Stimulated activated CD8-positive, alpha-beta memory T cell treated with anti-CD3 and anti-CD28 coated beads, Interleukin-7, amount 100 ng/mL, for 24 hours (primary cell): ENCODE results near the gene EXOSC2.

Experiments used
- DNase-seq: peaks from one replicate; pipeline ENCODE4 v3.0.0-alpha.2; 2020; ENCODE audit warnings: low read depth

EXOSC2 gene

DNA sequence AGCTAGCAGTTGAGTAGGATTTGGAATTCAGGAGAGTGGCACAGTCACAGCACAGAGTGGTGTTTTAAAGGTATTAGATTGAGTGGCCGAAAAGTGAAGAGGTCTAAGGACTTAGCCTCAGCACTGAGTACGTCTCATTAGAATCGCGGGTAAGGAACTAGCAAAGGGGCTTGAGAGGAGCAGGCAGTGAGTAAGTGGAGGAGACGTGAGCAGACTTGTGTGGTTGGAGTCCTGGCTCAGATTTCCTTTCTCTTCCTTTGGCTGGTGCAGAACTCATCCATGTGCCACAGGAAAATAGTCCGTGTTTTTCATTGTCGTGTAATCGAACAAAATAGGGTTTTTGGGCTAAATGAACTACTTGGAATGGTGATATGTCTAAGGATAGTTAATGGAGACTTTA is 3.4 kb downstream of the EXOSC2 start:
- DNase-seq, result no peak

DNA sequence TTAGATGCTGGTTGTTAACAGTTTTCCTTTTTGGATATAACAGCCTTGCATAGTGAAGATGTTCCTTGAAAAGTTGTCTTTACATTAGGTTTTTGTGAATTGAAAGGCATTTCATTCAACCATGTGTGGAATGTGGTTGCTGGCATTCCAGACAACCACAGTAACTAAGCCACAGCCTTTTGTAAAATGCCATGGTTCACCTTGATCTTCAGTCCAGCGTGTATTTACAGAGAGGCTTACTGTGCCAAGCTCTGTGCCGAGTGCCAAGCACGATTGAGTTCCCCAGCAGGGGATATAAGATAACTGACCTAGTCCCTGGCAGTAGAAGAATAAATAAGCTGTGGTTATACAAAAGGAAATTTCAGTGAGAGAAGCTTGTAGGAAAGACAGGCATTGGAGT is 4.9 kb downstream of the EXOSC2 start:
- DNase-seq, result no peak

DNA sequence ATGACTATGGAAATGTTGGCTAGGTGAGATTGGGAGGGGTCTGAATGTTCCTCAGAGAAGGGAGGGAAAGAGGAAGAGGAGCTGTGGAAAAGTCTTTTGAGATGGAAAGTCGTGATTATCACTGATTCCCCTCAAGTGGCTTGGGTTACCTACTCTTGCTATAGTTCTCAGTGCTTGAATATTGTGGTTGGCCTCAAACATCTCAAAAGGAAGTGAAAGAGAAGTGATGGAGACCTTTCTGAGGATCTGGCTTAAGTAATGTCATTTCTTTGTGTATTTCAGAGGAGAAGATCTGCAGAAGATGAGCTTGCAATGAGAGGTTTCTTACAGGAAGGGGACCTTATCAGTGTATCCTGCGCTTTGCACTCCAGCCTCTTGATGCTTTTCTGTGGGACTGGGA is 5.5 kb downstream of the EXOSC2 start:
- no peak for DNase-seq

DNA sequence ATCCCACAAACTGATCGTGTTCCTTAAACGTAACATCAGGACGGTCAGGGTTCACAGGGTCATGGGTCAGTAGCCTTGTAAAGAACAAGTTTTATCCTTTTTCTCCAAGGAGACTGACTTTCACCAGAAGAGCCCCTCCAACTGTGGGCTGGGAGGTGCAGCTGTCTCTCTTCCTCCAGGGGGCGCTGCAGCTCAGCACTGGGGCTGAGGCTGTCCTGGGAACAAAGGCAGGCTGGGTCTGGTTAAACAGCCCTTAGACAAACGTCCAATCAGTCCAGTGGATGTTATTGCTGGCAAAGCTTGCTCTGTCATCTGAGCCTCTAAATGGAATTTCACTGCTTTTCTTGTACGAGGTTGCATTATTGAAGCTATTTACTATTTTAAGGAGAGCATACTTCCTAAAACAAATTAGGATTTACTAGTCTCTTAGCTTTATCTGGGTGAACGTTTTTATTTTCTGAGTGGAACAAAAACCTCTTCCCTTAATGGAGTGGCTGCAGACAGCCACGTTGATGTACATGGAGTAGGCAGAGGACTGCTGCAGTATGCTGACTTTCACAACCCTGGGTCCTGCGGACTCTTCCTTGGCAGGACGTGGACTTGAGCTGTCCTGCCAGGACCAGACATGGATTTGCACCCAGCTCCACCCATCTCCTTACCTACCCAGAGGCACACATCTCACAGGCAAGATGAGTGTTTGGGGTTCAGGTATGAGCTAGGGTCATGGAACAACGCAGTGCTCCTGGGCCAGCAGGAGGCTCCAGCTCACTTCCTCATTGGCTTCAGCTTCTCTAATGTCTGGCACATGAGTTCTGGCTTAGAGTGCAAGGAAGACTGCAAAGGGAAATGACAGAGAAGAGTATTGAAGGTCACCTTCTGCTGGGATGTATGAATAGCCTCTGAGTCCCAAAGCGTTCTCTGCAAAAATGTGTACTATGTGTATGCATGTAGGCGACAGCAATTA is 7.8 kb downstream of the EXOSC2 start:
- DNase-seq, result peak; percentile 49

DNA sequence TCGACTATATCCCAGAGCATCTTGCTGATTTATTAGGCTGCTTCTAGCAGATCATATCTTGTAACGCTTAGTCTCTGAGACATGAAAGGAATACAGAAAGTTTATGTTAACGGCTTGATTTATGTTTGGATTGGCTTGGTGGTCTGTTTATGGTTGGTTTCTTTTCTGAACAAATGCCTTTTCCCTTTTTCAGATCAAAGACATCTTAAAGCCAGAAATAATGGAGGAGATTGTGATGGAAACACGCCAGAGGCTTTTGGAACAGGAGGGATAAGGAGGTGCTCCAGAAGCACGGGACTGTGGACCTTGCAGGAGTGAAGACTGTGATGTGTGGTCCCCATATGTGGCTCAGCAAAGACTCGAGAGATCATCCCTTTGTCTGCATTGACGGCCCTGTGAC is 9.9 kb downstream of the EXOSC2 start:
- DNase-seq, result no peak

DNA sequence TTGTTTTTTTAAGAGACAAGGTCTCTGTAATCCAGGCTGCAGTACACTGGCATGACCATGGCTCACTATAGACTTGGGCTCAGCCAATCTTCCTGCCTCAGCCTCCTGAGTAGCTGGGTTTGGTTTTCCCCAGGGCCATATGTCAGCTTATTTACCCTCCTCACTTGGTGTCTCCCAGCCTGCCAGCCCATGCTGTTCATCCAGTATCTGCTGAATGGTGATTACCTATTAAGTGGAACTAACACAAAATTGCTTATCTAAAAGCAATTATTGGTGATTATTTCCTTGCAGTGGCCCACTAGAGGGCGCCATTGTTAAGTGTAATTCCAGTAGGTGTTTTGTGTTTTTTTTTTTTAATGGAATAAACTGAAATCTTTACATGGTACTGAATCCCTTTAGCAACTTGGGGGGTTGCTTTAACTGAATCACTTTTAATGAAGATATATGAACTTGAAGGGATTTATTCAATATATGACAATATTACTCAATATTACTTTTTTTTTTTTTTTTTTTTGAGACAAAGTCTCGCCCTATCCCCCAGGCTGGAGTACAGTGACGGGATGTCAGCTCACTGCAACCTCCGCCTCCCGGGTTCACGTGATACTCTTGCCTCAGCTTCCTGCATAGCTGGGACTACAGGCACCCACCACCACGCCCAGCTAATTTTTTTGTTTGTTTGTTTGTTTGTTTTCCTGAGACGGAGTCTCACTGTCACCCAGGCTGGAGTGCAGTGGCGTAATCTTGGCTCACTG is 13.8 kb downstream of the EXOSC2 start:
- DNase-seq, result peak; percentile 52

DNA sequence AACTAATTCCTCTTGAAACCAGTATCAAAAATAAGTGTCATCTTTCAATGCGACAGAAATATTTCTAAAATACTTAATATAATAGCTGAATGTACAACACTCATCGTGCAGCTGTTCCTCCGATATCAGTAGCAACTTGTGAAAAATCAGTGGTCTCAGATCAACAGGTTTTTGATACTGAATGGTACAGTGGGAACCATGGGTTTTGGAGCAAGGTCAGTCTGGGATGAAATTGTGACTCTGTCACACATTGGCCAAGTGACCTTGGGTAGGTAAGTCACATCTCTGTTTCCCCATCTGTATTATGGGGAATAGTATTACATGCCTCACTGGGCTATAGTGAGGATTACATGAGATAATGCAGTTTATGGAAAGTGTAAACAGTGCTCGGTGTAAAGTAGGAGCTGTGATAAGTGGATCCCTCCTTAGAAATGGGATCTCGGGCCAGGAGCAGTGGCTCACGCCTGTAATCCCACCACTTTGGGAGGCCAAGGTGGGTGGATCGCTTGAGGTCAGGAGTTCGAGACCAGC is 17.3 kb downstream of the EXOSC2 start:
- no peak for DNase-seq

DNA sequence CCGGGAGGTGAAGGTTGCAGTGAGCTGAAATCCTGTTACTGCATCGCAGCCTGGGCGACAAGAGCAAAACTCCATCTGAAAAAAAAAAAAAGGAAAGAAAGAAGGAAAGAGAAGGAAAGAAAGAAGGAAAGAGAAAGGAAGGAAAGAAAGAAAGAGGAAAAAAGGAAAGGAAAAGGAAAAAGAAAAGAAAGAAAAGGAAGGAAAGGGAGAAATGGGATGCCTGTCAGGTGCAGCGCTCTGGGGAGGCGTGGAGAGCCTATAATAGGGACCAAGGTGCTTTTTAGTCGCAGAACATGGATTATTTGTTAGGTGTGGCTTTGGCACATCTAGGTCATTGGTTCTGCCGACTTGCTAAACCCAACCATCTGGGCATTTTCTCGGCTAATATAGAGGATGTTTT is 17.9 kb downstream of the EXOSC2 start:
- DNase-seq, result no peak

DNA sequence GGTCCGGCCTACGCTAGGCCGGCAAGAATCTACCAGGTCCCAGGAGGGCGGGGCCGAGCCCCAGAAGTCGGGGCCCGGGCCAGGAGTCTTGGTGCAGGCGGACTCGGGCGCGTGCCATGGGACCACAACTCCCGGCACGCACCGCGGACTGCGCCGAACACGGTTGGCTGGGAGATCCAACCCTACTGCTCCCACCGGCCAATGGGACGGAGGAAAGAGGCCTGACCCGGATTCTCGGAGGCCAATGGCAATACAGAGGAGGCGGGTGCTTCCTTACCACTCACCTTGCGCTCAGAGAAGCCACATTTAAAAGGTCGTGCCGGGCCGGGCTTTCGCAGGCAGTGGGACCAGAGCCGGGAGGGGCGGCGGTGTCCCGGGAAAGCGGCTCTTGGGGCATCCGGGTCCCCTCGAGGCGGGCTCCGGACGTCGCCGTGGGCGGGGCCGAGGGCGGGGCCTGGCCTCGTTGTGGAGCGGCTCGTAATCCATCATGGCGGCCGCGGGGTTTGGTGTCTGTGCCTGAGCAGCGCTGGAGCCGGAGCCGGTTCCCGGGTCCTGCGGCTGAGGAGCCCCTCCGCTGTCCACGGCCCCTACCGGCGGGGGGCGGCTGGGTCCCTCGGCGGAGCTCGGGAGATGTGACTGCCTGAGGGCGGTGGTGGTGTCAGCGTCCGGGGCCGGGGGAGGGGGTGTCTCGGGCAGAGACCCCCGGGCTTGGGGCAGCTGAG is 19.1 kb downstream of the EXOSC2 start:
- peak; percentile 89 for DNase-seq

DNA sequence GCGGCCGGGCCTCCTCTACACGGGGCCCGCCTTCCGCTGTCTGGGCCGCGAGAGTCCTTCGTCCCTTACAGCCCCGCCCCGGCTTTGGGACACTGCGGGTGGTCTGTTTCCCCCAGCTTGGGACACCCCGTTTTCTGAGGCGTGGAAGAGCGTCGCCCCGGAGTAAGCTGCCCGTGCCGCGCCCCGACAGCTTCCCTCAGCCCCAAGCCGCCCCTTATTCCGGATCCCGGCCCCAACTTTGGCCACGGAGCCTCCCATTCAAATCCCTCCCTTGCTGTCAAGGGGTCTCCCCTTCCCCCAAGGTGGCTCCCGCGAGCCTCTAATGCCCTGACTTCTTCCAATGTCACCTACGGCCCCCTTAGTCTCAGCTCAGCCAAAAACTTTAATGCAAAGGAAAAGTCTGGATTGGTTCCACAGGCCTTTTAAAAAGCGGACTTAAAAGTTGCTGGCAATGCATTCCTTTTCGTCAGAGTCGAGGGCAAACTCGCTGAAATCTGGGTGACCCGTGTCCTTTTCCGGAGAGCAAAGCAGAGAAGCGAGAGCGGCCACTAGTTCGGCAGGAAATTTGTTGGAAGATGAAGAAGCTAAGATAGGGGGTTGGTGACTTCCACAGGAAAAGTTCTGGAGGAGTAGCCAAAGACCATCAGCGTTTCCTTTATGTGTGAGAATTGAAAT is 19.8 kb downstream of the EXOSC2 start:
- DNase-seq, result no peak

DNA sequence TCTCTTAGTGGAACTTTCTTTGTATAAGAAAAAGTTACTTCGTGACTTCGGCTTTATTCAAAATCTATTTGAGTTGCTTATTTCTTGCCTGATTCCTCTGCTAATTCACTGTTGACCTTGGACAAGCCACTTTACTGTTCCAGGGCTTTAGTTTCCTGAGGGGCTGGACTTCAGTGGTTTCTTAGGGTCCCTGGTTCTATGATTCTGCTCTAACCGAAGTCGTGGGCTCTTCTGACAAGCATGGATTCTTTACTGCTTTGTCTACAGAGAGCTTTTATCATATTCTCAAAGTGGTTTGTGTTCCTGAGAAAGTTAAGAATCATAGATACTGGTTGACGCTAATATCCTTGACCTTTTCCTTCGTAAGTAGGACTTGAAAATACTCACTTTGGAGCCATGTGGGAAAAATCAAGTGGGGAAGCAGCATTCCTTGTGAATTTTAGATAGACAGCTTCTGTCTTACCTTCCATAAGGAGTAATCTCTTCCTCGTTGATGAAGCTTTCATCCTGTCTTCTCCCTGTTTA is 21.1 kb downstream of the EXOSC2 start:
- DNase-seq, result no peak

DNA sequence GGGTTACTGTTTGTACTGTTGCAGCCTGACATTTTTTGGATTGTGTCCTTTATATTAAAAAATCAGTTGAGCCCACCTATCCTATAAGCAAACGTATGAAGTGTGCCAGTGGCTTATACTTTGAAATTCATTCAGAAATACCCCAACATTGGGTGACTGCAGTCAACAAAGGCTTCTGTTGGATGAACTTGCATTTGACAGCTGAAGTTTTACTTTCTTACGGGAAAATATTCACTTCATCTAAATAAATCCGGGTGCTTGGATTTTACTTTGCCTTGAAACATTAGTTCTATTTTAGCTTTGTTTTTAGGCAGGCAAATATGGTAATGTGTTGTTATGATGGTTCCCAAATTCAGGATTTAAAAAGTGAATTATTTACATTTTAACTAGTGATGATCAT is 21.7 kb downstream of the EXOSC2 start:
- no peak for DNase-seq

DNA sequence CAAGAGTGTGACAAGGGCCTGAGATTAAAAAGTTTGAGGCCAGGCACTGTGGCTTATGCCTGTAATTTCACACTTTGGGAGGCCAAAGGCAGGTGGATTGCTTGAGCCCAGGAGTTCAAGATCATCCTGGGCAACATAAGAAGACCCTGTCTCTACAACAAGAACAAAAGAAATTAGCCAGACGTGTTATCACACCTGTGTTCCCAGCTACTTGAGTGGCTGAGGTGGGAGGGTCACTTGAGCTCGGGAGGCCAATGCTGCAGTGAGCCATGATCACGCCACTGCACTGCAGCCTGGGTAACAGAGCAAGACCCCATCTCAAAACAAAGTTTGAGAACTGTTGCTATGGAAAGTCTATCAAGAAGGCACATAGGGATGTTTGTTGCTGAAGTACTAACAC is 25.0 kb downstream of the EXOSC2 start:
- no peak for DNase-seq

DNA sequence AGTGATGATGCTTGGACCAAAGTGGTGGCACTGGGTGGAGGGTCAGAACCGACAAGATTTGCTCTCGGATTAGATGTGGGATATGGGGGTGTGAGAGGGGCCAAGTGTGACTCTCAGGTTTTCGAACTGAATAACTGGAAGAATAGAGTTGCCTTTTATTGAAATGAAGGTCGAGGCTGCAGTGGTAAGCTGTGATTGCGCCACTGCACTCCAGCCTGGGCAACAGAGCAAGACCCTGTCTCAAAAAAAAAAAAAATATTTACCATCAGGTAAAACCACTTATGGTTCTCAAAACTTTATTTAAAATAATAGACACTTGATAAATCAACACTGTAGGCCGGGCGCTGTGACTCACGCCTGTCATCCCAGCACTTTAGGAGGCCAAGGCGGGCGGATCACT is 27.2 kb downstream of the EXOSC2 start:
- no peak for DNase-seq

DNA sequence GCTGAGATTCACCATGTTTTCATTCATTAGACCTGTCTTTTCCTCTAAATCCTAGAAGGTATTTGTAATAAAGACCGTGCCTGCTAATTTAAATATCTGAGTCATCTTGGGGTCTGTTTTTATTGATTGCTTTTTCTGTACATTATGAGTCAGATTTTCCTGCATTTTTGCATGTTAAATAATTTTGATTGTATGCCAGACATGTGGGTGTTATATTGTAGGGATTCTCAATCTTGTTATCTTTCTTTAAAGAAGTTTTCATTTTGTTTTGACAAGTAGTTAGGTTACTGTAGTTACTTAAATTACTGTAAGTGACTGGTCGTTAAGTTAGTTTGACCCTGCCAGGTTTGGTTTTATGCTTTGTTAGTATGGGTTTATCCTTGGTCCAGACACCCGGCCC is 35.1 kb downstream of the EXOSC2 start:
- DNase-seq, result no peak

DNA sequence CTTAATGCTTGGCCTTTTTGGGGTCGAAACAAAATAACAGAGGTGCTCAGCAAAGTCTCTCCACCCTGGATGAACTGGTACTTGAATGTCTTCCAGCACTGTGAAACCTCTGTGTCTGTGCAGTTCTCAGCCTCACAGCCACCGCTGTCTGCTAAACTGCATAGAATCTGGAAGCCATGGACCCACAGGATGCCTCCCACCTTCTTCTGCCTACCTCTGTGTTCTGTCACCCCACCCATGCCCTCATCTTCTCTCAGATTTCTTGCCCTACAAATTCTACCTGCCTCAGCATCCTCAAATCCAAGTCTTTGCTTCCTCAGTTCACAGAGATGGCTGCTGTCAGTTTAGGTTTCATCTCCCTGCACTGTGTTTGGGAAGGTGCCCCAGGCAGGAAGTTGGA is 35.6 kb downstream of the EXOSC2 start:
- no peak for DNase-seq

DNA sequence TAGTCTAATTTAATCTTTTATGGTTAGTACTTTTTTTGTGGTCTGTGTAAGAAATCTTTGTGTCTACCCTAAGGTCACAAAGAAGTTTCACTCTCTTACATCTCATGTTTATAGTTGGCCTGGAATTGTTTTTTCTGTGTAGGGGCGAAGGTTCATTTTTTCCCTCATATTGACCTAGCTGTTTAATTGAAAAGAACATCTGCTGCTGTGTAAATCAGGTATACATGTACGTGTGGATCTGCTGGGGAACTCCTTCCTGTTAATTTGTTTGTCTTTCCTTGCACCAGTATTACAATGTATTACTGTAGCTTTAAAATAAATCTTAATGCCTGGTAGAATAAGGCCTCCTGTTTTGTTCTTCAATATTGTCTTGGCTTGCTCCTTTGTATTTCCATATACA is 37.8 kb downstream of the EXOSC2 start:
- no peak for DNase-seq

DNA sequence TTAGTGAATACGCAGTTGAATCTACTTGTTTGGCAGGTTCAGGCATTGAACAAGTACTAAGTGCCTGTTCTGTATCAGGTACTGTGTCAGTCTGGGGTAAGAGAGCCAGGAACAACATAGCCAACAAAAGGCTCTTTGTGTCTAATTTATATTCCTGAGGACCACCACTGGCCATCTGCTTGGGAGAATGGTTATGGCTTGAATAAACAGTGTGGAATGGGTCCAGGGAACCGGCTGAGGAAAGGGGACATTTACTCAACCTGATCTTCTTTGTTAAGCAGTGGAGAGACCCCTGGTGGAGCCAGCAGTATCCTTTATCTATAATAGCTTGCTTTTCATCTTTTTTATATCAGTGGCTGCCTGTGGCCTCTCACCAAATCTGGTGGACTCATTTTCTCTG is 38.6 kb downstream of the EXOSC2 start:
- no peak for DNase-seq

DNA sequence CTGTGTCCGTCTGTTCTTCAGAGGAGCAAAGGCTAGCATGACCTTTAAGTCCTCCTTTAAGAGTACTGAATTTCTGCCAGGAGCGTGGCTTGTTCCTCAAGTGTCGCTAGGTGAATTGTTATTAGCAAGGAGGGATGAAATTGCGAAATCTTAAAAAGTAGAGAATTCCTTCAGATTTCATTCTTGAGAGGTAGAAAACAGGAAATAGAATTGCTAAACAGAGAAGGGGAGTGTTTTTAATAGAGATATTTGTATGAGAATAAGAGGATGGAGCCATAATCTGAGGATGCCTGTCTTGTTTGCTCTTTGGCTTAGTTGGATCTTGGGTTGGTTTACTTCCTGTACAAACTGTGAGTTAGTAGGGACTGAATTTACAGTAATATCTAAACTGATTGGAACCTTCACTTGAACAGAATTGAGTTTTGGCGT is 39.2 kb downstream of the EXOSC2 start:
- DNase-seq, result no peak

DNA sequence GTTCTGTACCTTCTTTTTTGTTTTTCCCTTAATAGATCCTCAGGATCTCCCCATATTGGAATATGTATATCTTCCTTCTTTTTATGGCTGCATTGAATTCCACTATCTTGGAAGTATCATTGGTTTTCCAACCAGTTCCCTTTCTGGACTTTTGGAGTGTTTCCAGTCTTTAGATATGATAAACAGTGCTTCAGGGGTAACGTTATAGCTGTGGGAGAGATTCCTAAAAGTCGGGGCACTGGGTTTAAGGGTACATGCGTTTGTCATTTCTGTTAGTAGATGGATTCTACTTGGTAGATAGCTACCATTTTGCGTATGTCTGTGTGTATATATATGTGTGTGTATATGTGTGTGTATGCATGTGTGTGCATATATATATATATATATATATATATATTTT is 42.0 kb downstream of the EXOSC2 start:
- DNase-seq, result no peak

DNA sequence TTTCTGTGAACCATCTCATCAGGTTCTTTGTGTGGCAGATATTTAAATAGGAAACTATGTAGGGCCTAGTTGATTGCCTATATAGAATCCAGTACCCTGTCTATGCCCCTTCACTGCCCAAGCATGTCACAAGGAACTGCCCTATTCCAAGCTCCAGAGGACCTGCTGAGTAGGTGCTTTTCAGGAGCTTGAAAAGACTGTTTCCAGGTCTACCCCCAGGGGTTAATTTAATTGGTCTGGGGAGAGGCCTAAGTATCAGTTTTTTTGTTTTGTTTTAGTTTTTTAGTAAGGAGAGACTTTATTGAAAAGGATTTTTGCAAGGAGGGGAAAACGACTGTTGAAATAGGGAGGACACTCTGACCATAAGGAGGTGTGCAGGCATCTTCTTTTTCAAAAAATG is 43.3 kb downstream of the EXOSC2 start:
- no peak for DNase-seq

DNA sequence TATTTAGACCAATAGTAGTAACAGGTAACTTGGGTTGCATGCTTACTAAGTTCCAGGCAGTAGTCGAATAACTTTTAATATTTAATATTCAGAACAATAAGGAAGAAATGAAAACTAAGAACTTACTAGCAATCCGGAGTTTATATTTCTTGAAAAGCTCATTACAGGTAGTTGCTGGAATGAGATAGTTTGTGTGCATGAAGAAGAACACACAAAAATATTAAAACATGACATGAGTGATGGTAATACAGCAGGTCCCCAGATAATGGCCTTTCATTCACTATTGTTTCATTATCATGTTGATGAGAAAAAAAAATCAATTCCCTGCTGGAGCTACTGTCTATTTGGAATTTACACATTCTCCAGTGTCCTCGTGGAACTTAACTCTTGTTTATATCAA is 44.7 kb downstream of the EXOSC2 start:
- DNase-seq, result no peak
